Left lobe of liver (tissue), 2 donors: Measurements from ENCODE around the gene C1RL. TPM values are rescaled to one million over a fixed set of nuclear protein-coding genes. Genes with fewer than 3 reads are reported as not detected.

ENCODE experiments used
- ATAC-seq: fragments of 200-7000 bp; cut with Tn5 transposase; one replicate; pipeline ENCODE4 v1.9.1; 2020; ENCODE audit warnings: mild to moderate bottlenecking, moderate library complexity
- DNase-seq: peaks from one replicate; pipeline ENCODE4 v3.0.0-alpha.2; 2020; ENCODE audit warnings: low spot score
- total RNA-seq: library from RNA; stranded (reverse); gene quantifications from one replicate; pipeline ENCODE4 v1.2.1, GENCODE V29; 2021
- donor health status: DM: no; HTN: no; CAD: no; lungs with moderate emphysema.
- donor health status: DM: no; HTN: yes; CAD: no.

C1RL gene, protein sequence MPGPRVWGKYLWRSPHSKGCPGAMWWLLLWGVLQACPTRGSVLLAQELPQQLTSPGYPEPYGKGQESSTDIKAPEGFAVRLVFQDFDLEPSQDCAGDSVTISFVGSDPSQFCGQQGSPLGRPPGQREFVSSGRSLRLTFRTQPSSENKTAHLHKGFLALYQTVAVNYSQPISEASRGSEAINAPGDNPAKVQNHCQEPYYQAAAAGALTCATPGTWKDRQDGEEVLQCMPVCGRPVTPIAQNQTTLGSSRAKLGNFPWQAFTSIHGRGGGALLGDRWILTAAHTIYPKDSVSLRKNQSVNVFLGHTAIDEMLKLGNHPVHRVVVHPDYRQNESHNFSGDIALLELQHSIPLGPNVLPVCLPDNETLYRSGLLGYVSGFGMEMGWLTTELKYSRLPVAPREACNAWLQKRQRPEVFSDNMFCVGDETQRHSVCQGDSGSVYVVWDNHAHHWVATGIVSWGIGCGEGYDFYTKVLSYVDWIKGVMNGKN
- total RNA-seq = 243 TPM

DNA sequence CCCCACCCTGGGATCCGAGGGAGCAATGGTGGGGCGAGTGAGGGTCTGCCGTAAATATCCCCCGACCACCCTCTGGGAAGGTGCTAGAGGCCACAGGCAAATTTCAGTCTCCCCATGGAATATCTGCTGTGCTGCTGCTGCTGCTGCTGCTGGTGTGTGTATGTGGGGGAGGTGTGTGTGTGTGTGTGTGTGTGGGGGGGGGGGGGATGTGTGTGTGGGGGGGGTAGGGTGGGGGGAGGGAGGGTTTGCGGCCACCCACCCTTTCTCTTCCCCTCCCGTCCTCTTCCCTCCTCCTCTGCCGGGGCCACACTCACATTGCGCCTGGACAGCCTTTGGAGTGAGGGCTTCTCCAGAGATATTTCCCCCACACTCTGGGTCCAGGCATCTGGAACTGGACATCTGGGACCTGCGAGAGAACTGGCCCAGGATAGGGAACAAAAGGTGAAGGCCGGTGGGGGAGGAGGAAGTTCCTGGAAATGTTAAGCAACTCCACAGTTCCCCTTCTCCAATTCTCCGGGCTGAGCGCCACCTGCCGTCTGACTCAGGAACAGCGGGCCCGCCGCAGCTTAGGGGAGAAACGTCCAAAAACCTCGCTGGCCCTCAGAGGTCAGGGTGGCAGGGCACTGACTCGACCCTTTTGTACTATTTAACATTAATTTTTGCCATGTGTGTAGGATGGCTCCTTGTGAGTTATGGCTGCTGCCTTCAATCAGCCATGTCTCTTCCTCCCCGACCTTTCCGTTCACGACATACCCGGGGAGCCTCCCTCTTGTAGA lies at the start of gene C1RL:
Gene C1RL (minus strand): TSS at position 419 of the 776 bp plus-strand sequence. CDS start 34 bp downstream, at position 385.
- peak; percentile 95 for DNase-seq
- ATAC-seq = peak; percentile 78

DNA sequence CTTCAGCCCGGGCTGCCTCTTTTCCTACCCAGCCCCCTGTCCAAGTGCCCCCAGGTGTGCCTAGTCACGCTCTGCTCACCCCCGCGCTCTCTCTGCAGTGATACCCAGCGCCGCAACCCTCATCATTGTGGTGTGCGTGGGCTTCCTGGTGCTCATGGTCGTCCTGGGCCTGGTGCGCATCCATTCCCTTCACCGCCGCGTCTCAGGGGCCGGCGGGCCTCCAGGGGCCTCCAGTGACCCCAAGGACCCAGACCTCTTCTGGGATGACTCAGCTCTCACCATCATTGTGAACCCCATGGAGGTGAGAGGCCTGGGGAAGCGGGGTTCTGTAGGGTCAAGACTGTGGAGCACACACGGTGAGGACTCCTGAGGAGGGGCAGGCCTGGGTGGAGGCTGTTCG lies 48.4 kb upstream of the C1RL start:
- ATAC-seq (no peak), DNase-seq (no peak)

DNA sequence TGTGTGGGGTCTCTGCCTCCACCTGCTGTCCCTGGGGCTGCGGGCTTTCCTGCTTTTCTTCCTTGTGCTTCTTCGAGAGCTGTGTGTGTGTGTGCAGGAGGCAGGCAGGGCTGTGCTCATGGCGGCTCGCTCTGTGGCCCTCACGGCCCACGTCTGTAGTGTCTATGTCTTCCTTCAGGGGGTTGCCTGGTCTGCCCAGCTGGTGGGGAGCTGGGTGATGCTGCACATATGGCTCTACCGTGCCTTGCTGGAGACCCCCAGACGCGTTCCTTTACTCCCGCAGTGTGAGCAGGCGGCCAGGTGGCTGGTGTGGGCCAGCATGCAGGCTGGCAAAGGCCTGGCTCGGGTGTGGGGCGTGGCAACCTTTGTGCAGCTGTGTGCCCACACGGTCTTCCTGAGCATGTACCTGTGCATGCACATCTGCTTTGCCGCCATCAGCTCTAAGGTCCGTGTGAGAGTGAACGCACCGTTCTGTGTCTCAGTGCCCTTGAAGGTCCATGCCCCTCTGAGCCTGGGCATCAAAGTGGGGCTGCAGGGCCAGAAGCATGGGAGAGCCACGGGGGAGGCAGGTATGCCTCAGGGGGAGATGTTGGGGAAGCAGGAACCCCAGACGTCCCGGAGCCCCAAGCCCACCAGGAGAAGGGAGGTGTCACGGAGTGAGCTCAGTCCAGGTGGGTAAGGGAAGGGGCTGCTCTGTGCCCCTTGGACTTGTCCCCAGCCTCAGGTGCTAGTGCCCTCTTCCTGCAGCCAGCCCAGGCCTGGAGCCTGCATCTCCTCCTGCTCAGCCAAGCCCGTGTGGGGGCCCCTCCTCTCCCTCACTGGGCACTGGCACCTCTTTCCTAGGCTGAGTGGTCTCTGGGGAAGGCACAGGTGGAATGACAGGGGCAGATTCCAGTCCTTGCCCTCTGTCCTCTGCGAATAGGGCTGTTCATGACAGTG lies 47.5 kb upstream of the C1RL start:
- ATAC-seq (no peak), DNase-seq (no peak)

DNA sequence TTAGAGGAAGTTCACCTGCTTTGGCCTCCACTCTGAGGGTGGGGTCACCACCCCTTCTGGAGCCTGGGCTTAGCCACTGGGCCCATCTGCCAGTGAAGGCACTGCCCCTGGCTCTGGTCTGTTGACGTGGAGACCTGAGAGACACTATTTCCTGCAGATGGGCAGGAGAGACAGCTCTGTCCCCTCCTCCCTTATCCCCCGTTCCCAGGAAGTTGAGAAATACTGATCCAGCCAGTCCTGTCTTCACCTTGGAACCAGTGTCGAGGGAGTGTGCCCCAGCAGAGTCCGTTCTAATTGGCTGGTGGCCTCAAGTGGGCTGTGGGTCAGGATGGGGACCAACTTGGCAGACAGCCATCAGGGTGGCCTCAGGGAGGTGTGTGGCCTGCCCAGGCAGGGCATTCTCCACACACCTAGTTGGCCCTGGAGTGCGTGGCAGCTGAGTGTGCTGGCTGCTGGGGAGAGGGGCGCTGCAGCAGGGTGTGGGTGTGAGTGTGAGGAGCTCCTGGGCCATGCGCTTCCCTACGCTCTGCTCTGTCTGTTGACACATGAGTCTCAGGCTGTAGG lies 46.5 kb upstream of the C1RL start:
- ATAC-seq = peak; percentile 66

DNA sequence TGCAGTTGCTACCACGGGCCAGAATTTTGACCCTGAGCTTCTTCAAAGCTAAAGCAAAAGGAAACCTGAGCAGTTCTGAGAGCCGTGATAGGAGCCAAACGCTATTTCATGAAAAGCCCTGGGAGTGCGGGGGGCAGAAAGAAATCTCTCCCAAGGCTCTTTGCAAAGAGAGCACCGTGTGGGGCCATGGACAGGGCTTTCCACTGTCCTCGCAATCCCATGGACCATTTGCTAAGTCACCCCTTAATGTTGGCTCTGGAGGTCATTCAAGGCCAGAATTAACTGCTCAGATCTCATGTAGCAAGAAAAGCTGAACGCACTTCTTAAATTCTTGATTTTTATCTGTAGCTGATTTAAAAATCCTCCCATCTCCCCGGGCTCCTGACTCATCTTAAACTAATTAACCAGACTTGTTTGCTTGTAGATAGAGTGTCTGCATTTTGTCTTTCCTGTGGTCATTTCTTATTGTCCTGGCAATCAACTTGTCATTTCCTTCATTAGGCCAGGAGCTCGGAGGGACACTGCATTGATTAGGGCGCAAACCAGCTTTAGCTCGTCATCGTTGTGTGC lies 46.0 kb upstream of the C1RL start:
- DNase-seq = no peak
- no peak for ATAC-seq

More for the DNA sequence above, 46.5 kb upstream of the C1RL start:
- DNase-seq = peak; percentile 87

- ATAC-seq = peak; percentile 24
- DNase-seq = no peak
These were observed 45.0 kb upstream of the C1RL start for GRCh38 chr12:7154042-7154441.

DNA sequence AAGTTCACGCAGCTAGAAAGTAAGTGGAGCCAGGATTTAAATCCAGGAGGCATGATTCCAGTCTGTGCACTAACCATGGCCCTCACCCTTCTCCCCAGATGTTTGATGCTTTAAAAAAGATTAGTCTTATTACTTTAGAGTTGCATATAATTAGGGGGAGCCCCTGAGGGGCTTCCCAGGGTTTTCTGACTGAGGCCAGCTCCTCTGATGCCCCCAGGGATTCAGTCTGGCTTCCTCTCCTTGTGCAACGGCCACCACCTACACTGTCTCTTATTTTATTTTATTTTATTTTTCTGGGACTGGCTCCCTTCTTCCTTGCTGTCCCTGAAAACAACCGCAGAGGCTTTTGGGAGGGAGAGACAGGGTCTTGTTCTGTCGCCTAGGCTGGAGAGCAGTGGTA lies 43.8 kb upstream of the C1RL start:
- DNase-seq = no peak
- ATAC-seq = no peak

- DNase-seq (peak; percentile 77), ATAC-seq (peak; percentile 41)
These were observed 42.5 kb upstream of the C1RL start for GRCh38 chr12:7151532-7151931.

DNA sequence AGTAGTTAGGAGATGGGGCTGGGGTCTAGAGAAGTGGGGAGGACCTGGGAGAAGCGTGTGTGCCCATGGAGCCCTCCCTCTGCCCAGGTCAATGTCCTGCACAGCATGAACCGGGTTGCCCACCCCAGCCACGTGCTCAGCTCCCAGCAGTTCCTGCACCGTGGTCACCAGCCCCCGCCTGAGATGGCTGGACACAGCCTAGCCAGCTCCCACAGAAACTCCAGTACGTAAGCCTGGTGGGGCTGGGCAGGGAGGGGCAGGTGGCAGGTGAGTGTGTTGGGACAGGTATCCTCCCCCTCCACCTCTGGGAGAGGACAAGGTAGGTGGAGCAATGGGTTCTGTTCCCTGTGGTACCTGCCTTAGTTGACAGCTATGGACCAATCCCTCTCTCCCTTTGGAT lies 41.8 kb upstream of the C1RL start:
- DNase-seq (no peak), ATAC-seq (peak; percentile 2)

DNA sequence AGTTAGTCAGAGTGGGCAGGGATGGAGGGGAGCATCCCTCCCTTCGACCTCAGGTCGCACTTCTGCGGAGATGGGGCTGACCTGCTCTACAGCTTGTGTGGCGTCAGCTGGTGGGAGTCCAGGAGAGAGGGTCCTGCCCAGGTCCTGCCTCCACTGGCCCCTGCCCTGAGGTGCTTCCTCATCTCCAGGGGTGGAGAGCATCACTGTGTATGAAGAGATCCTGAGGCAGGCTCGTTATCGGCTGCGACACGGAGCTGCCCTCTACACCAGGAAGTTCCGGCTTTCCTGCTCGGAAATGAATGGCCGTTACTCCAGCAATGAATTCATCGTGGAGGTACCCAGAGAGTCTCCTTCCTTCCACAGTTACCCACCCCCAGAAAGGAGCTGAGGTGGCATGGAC lies 41.3 kb upstream of the C1RL start:
- no peak for ATAC-seq
- no peak for DNase-seq

- DNase-seq = peak; percentile 46
- ATAC-seq = peak; percentile 11
These were observed 37.9 kb upstream of the C1RL start for GRCh38 chr12:7146906-7147305.

DNA sequence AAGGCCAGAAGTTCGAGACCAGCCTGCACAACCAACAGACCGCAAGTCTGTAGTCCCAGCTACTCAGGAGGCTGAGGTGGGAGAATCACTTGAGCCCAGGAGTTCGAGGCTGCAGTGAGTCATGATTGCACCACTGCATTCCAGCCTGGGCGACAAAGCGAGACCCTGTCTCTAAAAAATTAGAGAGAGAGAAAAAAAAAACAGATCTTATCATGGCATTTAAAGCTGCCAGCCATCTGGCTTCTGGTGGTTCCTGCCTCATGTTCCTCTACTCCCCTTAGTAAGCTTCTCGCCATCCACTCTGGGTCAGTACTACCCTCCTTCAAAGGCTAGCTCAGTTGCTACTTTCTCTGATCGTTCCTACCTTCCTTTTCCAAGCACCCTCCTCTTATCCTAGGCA lies 37.2 kb upstream of the C1RL start:
- ATAC-seq (no peak), DNase-seq (no peak)

GRCh38 chr12:7145671-7146070 lies 36.7 kb upstream of the C1RL start:
- DNase-seq = no peak

DNA sequence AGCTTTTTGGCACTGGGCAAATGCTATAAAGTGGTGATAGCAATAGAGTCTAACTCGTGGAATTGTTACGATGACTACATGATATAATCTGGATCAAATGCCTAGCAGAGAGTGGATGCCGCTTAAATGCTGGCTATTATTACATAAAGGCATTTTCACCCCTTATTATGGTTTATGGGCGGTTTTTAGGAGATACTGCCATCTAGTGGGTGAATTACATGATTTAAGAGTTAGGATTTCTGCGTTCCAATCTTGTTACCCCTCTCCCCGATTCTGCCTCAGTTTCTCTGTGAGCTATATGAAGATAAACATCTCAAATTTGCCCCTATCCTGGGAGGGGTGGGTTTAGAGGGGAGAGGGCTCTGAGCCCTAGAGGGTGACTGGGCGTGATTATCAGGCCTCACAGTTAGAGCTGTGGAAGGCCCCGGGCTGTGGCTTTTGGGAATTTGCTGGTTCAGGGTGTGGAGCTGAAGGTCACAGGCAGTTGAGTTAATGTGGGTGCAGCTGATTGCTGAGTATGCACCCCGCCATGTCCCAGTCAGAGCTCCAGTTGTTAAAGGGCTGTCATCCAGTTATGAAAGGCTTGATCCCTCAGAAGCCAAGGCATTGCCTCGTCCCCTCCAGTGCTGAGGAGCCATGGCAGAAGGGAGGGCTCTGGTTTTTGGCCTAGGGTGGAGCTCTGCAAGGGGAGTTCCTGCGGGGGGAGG lies 35.6 kb upstream of the C1RL start:
- ATAC-seq = peak; percentile 46
- DNase-seq = no peak

More at GRCh38 chr12:7145671-7146070, 36.7 kb upstream of the C1RL start:
- ATAC-seq = no peak

GRCh38 chr12:7143564-7143963 lies 34.5 kb upstream of the C1RL start:
- DNase-seq (no peak), ATAC-seq (peak; percentile 8)

DNA sequence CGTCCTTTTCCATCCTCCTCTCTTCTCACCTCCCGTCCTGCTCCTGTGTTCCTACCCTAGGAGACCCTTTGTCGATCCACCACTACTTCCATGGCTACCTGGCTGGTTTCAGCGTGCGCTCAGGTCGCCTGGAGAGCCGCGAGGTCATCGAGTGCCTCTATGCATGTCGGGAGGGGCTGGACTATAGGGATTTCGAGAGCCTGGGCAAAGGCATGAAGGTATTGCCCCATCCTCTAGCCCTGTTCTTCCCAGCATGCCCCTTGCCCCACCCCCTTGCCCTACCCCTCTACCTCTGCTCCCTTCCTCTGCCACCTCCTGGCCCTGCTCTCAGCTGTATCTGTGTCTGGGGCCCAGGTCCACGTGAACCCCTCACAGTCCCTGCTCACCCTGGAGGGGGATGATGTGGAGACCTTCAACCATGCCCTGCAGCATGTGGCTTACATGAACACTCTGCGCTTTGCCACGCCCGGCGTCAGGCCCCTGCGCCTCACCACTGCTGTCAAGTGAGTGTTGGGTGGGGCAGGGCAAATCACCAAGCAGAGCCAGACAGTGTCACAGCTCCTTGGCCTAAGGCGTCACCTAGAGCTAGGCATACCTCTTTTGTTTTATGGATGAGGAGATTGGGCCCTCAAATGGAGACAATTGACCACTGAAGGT lies 33.9 kb upstream of the C1RL start:
- DNase-seq = peak; percentile 73
- peak; percentile 74 for ATAC-seq

DNA sequence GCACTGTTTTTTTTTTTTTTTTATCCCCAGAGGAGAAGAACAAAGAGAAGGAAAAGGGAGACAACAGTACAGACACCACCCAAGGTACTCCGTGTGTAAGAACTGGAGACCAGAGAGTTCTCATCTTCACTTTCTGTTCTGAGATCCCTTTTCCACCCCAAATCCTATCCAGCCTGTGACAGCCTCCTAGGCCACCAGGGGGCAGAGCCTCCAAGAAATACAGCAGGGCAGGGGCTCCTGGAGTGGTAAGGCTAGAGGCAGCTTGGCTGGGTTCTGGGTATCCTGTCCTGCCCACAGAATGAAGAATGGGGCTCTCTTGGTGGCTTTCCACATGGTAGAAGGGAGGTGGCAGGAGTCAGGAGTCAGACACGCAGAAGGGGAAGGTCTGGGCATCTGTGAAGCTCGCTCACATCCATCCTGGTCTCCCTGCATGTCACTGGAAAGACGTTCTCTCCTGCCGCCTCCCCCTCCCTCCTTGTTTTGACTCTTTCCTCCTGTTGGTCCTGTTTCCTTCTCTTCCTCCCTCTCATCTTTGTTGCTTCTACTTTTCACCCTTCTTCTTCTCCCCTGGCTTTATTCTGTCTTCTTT lies 33.1 kb upstream of the C1RL start:
- no peak for DNase-seq
- ATAC-seq = peak; percentile 70

DNA sequence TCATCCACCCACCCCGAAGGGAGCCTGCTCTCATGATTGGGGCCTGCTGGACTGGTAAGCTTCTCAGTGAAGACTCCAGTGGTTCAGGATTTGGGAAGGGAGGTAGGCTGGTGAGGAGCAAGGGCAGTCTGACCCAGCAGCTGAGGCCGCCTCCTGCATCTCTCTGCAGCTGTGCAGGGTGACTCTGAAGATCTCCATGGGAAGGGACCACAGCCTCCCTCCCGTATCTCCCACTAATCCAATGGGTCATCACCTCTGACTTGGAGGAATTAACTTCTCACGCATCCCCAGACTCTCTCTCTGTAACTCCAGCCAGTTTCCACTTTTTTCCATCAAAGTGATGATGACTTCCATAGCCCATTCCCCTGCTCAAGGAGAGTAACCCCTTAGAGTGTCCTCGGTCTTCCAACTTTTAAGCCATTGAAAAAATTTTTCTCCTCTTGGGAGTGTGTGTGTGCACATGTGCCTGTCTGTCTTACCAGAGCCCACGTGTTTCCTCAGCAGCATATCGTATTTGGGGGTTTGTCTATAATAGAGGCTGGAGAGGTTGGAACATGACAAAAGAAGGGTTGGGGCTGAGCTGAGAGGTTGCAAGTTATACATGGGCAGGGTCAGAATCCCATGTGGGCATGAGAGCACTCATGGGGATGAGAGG lies 32.5 kb upstream of the C1RL start:
- ATAC-seq (no peak), DNase-seq (no peak)
